Kasumi-1 (cell line): Measurements from ENCODE around the gene STRIT1.
"Not testable (repeated sequence)": the region's sequence is repeated elsewhere in the genome, so short reads cannot be mapped to it uniquely, and the experiment has no call there.

Experiments used
- DNase-seq, 2 experiments: peaks; one replicate each; lab custom pipeline; 2025; lab: John Stamatoyannopoulos, UW

STRIT1 gene

DNA sequence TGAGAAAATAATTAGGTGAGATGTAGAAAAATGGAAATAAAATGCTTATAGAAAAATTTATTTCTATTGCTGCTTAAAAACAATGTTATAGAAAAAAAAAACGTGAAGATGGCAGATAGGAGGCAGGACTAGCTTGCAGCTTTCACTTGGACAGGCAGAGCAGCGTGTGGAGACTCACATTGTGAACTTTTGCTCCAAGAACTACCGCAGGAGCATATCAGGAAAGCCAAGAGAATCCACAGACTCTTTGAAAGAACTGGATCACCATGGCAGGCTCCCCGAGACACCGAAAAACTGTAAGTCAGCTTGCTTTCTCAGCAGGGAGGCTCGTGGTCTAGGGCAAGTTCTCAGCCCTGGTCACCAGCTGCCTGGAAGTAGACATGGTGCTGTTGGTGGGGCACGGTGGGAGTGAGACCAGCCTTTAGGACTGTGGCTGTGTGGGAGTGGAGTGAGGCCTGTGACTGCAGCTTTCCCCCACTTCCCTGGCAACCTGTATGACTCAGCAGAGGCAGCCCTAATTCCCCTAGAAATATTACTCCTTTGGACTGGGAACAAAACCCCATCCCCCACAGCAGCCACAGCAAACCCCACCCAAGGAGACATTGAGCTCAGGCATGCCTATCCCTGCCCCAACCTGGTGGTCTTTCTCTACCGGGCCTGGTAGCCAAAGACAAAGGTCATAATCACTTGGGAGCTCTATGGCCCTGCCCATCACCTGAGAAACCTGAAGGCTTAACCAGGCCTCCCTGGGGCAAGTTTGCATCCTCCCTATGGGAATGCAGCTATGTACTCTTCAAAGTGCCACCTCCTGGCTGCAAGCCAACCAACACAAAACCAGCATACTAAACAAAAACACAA is 22.8 kb downstream of the STRIT1 start:
- DNase-seq = no peak

- DNase-seq = no peak
These were observed 23.4 kb downstream of the STRIT1 start for GRCh38 chr3:155270063-155270462.

DNA sequence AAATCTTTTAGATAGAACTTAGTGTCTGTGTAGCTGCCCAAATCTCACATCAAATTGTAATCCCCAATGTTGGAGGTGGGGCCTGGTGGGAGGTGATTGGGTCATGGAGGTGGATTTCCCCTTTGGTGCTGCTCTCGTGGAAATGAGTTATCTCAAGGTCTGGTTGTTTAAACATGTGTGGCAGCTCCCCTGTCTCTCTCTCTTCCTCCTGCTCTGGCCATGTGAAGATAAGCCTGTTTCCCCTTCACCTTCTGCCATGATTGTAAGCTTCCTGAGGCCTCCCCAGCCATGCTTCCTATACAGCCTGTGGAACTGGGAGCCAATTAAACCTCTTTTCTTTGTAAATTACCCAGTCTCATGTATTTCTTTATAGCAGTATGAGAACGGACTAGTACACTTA is 30.6 kb downstream of the STRIT1 start:
- not testable (repeated sequence) for DNase-seq

GRCh38 chr3:155262295-155262694 is 31.2 kb downstream of the STRIT1 start:
- no peak for DNase-seq

GRCh38 chr3:155254445-155254844 is 39.0 kb downstream of the STRIT1 start:
- DNase-seq = no peak

DNA sequence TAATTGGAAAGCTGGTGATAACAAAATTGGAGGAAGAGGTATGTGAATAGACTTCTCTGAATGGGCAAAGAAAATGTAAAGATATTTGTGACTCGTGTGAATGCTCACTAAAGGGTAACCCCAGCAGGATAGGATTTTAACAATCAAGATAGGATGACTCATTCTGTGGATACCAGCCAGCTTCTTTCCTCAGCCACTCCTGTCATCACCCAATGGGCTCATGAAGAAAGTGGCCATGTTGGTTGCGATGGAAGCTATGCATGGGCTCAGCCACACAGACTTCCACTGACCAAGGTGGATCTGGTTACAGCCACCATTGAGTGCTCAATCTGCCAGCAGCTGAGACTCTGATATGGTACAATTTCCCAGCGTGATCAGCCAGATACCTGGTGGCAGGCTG is 40.9 kb downstream of the STRIT1 start:
- DNase-seq = no peak

DNA sequence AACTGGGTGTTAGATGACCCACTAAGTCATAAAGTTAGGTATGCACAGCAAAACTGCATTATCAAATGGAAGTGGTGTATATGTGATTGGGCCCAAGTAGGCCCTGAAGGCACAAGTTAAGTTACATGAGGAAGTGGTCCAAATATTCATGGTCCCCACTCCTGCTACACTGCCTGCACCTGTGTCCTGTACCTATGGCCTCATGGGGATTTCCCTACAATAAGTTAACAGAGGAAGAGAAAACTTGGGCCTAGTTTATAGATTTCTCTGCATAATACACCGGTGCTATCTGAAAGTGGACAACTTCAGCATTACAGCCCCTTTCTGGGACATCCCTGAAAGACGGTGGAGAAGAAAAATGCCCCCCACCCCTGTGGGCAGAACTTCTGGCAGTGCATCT is 41.5 kb downstream of the STRIT1 start:
- DNase-seq = no peak

- no peak for DNase-seq
These were observed 44.8 kb downstream of the STRIT1 start for GRCh38 chr3:155248531-155249187.

- no peak for DNase-seq
These were observed 48.8 kb downstream of the STRIT1 start for GRCh38 chr3:155244699-155245098.

DNA sequence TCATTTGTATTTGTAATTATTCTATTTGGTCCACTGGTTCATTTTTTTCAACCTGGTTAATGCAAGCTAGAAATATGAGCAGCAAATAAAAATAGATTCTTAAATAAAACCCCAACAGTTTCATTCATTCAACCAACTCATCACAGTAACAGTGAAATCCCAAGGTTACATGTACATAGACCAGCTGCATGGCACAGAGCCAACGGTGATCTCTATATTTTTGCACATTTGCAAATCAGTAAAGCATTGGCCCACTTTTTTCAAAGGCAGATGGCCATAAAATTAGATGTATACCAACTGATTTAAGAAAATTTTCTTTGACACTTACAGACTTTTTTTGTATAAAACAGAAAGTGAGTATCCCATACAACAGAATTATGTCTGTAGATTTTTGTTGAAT is 49.3 kb downstream of the STRIT1 start:
- no peak for DNase-seq

GRCh38 chr3:155243512-155243921 is 50.0 kb downstream of the STRIT1 start:
- no peak for DNase-seq

- DNase-seq = no peak
These were observed 51.1 kb downstream of the STRIT1 start for GRCh38 chr3:155242342-155242741.

DNA sequence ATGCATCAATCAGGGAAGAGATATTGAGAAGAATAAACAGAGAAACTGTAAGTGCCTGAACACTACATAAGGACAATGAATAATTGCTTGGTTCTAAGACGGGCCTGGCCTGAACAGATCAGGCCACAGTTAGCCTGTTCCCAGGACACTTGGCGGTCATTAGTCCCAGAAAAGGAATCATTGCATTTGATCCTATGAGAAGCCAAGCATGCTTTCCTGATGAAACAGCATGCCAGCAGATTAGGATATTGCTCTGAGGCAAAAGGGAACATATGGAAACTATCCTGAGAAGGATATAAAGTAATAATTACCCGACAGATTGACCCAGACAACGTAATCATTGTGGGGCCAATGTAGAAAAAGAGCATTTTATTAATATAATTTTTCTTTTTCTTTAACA is 51.9 kb downstream of the STRIT1 start:
- no peak for DNase-seq
